Endometrial microvascular endothelial cells (primary cell): Measurements from ENCODE around the gene ZNF883. TPM values are rescaled to one million over a fixed set of nuclear protein-coding genes. Genes with fewer than 3 reads are reported as not detected.

Experiments used
- in situ Hi-C: cut with HindIII; loops from 2 replicates; pipeline ENCODE4 v1.10.0; 2017; ENCODE audit warnings: low sequenced_read_pairs, low pct_unique_long_range_greater_than_20kb; ENCODE audit errors: inconsistent ontology term
- total RNA-seq: library from RNA; depleted of rRNA; stranded (reverse); fragments of >200 nt; gene quantifications from one replicate; pipeline ENCODE4 v1.2.3, GENCODE V29; 2015; ENCODE audit errors: inconsistent ontology term

Gene ZNF883
- total RNA-seq, 1 donor from 2014 or later: not detected

DNA sequence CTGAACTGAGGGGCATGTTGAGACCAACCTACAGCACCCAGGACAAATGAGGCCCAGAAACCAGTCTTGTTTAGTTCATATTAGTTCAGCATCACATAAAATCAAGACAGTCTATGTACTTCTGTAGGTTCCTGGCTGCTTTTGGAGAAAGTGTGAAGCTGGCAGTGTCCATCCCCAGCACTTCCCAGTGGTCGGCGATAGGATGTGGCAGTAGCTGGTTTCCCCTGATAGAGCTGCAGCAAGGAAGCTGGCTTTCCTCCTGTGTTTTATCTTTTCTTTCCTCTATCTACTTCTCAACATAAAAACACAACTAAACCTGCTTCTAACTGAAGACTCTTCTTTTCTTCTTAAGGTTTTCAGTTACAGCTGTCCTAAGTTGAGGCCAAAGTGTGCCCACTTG lies 78.3 kb downstream of the ZNF883 start:
- in situ Hi-C loops: no loop called here

DNA sequence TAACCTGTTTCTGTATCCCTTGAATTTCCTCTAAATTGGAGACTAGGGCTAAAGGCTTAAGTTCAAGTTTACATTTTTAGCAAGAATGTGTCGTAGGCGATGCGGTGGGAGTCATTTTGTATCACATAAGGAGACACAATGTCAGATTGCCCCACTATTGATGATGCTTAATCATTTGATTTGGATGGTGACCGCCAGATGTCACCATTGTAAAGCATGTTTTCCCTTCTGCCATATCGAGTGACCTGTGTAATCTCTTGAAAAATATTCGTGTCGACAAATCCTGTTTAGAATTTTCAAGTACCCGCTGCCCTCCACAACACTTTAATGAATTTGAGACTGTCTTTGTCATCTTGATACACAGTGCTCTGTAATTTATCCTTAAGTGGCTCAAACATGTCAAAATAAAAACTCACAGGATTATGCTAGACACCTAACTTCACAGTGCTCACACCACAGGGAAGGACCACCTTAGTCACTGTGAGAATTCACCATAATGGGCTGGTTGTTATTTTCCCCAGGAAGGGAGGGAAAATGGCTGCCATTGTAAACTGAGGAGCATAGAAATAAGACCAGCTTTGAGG lies 86.8 kb downstream of the ZNF883 start:
- in situ Hi-C loops: no loop called here

DNA sequence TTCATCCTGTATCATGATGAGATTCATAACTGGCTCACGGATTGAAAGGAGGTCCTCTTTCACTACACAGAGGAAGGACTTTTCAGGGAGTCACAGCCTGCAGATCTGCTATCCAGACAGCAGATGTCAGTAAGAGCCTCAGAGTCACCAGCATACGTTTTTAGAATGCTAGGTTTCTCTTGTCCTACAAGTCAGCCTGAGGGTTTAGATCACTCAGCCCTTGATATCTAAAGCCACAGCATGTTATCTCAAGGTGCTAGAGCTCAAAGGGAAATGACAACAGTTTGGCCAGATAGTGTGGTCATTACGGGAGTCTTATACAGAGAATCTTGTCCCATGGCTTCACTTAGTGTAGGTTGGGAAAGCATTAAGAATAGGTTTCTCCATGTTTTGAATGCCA lies 90.4 kb downstream of the ZNF883 start:
- in situ Hi-C loops: no loop called here

DNA sequence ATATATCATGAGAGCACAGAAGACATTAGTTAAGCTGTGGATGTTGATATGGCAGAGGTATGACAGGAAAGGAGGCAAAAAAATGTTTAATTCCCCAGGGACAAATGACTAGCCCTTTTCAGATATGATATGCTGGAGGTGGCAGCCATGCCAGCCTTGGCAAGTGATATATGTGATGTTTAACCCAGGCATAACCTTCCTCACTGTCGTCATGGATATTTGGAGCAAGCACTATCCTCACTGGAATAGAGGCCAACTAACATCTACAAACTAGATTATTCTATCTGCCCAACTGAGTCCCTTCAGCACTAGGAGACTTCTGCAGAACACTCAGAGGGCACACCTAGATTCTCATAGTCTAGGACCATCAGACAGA lies 94.0 kb downstream of the ZNF883 start:
- in situ Hi-C loops: no loop called here

DNA sequence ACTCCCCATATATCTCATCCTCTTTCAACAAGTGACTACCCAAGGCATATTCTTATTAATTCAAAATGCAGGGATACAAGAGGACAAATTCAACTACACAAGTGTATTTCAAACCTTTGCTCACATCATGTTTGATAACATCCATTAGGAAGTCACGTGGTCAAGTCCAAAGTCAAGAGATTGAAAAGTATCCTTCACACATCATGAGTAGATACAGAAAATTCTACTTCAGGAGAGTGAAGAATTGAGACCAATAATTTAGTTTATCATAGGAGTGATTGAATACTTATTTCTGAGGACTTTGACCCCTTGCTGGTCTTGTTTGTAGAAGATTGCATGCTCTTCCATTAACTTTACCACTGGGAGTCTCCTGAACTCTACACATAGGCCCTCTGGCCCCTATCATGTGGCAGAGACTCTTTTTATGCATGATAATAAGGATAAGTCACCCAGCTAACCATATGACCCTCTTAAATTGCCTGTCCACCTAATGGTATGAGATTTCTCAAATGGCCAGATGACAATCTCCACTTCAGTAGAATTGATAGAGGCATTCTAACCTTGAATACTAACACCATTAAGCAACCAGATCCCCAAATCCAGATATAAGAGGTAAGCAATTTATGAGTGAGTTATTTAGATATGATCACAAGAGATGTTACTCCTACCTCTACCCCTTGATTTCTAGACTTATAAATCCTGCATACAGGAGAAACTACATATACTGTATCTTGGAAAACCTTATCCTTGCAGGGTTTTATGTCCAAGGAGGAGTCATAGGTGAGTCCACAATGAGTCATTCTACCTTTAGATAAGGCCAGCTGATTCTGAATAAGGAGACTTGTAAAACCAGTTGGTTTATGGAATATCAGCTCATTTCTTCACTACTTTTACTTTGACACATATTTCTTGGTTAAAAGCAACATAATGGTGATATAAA lies 94.7 kb downstream of the ZNF883 start:
- in situ Hi-C loops: no loop called here

DNA sequence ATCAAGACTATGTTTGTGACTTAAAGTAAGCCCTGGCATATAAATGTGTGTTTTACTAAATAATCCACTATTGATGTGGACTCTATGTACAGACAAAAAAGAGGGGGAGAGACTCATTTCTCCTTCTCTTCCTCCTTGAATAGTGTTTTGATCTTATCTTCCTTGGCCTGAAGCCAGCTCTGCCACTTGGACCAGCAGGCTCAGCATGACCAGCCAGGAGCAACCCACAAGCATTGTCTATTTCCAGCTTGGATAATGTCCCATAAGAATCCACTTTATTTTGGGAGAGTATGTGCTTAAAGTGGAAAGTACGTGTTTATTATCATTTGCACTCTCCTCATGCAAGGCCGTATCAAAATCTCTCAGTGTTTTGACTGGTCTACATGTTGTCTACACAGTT lies 97.5 kb downstream of the ZNF883 start:
- in situ Hi-C loops: no loop called here

DNA sequence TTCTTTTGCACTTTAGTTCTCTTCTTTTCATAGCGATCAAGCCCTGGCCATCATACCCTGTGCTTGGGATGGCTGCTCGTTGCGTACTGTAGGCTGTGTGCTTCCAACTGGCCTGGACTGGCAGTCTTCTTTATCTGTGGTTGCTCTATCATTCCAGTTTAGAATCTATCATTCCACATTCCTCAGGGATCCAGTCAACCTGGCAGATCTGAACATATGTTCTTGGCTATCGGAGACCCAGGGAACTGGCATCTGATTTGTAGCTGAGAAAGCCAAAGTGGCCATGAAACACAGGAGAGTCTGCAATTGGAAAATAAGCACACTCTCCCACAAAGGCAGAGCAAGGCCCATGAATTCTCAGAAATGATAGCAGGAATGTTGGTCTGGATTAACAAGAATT lies 98.7 kb downstream of the ZNF883 start:
- in situ Hi-C loops: no loop called here

DNA sequence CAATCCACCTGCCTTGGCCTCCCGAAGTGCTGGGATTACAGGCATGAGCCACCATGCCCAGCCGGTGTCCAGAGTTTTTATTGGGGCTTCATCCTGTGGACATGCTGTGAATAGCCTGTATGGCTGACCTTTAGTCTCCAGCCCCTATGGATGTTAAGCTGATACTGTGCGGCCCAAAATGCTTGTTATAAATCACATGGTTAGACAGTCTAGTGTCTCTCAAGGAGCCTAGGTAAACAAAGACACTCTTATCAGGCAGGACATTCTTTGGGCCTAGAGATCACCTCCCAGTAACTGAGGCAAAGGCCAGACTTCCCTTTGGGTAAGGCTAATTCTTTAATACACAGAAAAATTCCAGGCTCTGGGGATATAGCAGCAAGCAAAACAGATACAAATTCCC lies 99.4 kb downstream of the ZNF883 start:
- in situ Hi-C loops: no loop called here

DNA sequence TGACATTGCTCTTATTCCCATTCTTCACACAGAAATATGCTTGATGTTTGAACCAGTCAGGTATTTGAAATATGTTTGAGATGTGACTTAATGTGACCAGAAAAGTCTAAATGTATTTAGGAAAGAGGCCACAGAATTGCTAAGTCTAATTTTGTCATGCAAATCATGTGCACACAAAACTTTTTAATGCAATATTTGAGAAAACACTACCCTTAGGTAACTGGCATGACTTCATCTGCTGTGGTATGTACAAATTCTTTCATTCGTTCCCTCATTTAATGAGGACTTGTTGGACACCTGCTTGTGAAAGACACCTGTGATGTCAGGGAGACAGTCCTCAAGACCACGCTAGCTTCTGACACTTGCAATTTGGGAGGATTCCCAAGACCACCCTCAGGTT lies 100.3 kb downstream of the ZNF883 start:
- in situ Hi-C loops: no loop called here

Other genes starting within 250 kb of the ZNF883 start
- not detected for gene SLC46A2, start 121.3 kb downstream of the ZNF883 start, total RNA-seq
- 0.84 TPM for gene ZFP37, start 44.5 kb upstream of the ZNF883 start, total RNA-seq
- 4.4 TPM for gene SLC31A2, start 138.8 kb upstream of the ZNF883 start, total RNA-seq
- 21.1 TPM for gene FKBP15, start 209.1 kb upstream of the ZNF883 start, total RNA-seq
- 17.2 TPM for gene SLC31A1, start 209.4 kb upstream of the ZNF883 start, total RNA-seq